ENCODE measurements around the gene CNN2.

Gene CNN2

DNA sequence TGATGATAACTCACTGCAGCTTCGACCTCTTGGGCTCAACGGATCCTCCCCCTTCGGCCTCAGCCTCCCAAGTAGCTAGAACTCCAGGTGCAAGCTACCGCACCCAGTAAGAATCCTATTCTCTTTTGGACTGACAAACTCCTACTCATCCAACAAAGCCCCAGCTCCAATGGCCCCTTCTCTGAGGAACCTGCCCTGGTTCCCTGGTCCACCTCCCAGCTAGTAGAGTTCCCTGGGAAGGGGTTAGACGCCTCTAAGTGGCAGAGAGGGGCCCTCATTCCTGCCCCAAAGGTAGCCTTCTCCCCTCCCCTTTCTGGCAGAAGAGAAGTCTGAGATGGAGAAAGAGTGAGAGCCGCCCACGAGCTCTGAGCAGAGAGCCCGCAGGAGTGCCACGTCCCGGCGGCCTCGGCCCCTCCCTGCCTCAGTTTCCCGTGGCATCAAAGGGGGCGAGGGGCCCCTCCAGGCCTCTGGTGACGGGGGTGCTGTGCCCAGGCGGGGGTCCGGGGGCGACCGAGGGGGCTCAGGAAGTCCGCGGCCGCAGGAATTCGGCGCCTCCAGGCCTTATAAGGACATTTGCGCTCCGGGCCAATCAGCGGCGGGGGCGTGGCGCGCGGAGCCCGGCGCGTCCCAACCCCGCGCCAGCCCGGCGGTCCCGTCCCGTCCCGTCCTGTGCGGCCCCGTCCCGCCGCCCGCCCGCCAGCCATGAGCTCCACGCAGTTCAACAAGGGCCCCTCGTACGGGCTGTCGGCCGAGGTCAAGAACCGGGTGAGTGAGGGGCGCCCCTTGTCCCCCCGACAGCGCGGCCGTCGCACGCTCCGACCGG is at the start of gene CNN2:
CNN2 (plus strand) TSS at position 649 of the 823 bp plus-strand sequence; CDS start at position 703, 54 bp downstream.
- peak; percentile 45 to 69 for DNase-seq

- DNase-seq: no peak
Measured at GRCh38 chr19:977058-977464, 49.3 kb upstream of the CNN2 start.

GRCh38 chr19:979318-979741 is 47.1 kb upstream of the CNN2 start:
- DNase-seq: no peak

- DNase-seq: no peak
Measured at GRCh38 chr19:980133-980998, 46.0 kb upstream of the CNN2 start.

GRCh38 chr19:982567-983170 is 43.7 kb upstream of the CNN2 start:
- peak; percentile 72 to 82 for DNase-seq

GRCh38 chr19:984165-984967 is 42.0 kb upstream of the CNN2 start, which contains the start of gene WDR18:
TSS of gene WDR18 (plus strand) at chr19:984345. CDS start at chr19:984354, 9 bp downstream.
- DNase-seq: peak; percentile 89 to 92

DNA sequence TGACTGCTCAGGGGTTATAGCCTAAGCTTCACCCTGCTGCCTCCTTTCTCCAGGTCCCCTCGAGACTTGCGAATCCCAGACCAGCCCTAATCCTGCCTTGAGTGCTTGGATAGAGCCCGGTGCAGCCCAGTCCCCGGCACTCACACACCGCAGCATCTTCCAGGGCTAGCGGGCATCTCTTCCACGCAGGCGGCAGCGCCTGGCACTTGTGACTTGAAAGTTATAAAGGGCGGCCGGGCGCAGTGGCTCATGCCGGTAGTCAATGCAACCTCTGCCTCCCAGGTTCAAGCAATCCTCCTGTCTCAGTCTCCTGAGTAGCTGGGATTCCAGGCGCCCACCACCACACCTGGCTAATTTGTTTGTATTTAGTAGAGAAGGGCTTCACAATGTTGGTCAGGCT is 40.3 kb upstream of the CNN2 start:
- no peak for DNase-seq

- DNase-seq: no peak
Measured at GRCh38 chr19:988081-988480, 38.3 kb upstream of the CNN2 start.

GRCh38 chr19:988510-988909 is 37.9 kb upstream of the CNN2 start:
- DNase-seq: no peak

GRCh38 chr19:989381-990081 is 36.9 kb upstream of the CNN2 start:
- DNase-seq: no peak

DNA sequence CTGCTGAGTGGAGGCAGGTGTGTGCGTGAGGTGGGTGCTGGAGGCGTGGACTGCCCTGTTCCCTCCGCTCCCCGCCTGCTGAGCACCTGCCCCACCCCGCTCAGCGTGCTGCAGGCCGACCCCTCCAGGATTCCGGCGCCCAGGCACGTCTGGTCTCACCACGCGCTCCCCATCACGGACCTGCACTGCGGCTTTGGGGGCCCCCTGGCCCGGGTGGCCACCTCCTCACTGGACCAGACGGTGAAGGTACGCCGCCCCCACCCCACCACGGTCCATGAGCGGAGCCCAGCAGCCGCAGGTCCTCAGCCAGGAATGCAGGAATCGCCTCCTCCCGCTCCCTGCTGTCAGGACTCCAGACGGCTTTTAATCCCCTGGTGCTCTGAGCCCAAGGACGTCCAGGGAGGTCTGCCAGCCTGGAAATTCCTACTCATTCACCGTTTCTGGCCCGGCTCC is 36.3 kb upstream of the CNN2 start:
- no peak for DNase-seq

GRCh38 chr19:990746-991145 is 35.7 kb upstream of the CNN2 start:
- DNase-seq: no peak

DNA sequence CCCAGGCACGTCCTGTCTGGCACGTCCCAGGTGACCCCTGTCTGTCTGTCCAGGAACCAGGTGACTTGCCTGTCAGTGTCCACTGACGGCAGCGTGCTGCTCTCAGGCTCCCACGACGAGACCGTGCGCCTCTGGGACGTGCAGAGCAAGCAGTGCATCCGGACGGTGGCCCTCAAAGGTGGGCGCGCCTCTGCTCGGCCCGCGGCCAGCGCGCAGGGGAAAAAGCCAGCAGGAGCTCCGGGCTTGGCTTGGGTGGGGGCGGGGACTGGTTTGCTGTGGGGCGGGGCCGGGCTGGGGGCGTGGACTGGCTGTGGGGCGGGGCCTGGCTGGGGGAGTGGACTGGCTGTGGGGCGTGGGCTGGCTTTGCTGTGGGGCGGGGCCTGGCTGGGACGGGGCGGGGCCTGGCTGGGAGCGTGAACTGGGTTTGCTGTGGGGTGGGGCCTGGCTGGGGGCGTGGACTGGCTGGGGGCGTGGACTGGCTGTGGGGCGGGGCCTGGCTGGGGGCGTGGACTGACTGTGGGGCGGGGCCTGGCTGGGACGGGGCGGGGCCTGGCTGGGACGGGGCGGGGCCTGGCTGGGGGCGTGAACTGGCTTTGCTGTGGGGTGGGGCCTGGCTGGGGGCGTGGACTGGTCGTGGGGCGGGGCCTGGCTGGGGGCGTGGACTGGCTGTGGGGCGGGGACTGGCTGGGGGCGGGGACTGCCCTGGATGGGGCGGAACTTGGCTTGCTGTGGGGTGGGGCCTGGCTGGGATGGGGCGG is 35.1 kb upstream of the CNN2 start:
- peak; percentile 51 to 59 for DNase-seq

GRCh38 chr19:991932-992669 is 34.3 kb upstream of the CNN2 start:
- no peak for DNase-seq

GRCh38 chr19:992670-993055 is 33.7 kb upstream of the CNN2 start:
- DNase-seq: no peak

- DNase-seq: no peak
Measured at GRCh38 chr19:993361-993830, 33.0 kb upstream of the CNN2 start.

GRCh38 chr19:993831-994393 is 32.5 kb upstream of the CNN2 start:
- DNase-seq: no peak

- no peak for DNase-seq
Measured at GRCh38 chr19:994516-994915, 31.9 kb upstream of the CNN2 start.

DNA sequence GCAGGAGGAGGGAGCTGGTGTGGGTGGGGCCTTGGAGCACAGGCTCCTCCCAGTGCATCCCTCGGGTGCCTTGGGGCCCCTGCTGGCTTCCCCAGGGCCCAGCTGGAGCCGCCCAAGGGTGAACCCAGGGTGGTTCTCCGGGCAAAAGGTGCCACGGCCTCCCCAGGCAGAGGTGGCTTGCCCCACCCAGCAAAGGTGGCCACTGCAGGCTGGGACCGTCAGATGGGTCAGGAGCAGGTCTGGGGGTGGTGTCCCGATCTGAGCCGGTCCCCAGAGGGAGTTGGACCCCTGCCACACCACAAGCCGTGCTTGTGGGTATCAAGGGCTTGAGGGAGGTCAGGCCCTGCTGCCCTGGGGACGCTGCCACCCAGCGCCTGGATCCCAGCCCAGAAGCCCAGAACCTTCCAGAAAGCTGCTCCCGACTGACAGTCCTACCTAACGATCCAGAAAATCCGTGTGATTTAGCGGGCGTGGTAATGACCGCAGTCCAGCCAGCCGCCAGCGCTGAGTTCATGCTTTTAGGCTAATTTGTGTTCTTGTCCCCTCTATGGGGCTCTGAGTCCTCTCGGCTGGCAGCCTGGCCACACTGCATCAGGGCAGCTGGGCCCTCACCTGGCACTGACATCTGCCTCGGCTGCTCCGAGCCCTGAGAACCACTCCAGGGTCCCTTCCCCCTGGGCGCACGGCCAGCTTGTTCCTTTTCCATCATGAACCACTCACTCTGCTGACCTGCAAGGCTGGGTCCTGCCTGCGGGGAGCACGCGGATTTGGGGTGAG is 31.2 kb upstream of the CNN2 start:
- DNase-seq: no peak
